SJCRH30 (cell line): ENCODE measurements around the gene SERPINA5. TPM values are rescaled to one million over a fixed set of nuclear protein-coding genes. Genes with fewer than 3 reads are reported as not detected.

ENCODE experiments used
- DNase-seq, 2 experiments: peaks; one replicate each; pipeline ENCODE4 v3.0.0-alpha.2; 2015 to 2020
- H3K27ac ChIP-seq: fragments of 250-450 bp; sonication (Bioruptor Pico); 2 replicates; pipeline ENCODE4 v1.5.1; 2020; ENCODE audit warnings: mild to moderate bottlenecking, moderate library complexity
- H3K27me3 ChIP-seq: fragments of 250-450 bp; sonication (Bioruptor Pico); 2 replicates; pipeline ENCODE4 v1.5.1; 2020; ENCODE audit warnings: mild to moderate bottlenecking, moderate library complexity
- H3K36me3 ChIP-seq: fragments of 250-450 bp; sonication (Bioruptor Pico); 2 replicates; pipeline ENCODE4 v1.5.1; 2020; ENCODE audit warnings: mild to moderate bottlenecking, moderate library complexity
- H3K4me1 ChIP-seq: fragments of 250-450 bp; sonication (Bioruptor Pico); 2 replicates; pipeline ENCODE4 v1.5.1; 2020; ENCODE audit warnings: mild to moderate bottlenecking, moderate library complexity
- H3K4me3 ChIP-seq: fragments of 250-450 bp; sonication (Bioruptor Pico); 2 replicates; pipeline ENCODE4 v1.5.1; 2020; ENCODE audit warnings: mild to moderate bottlenecking, moderate library complexity
- H3K9me3 ChIP-seq: fragments of 250-450 bp; sonication (Bioruptor Pico); replicated peaks from 2 replicates; pipeline ENCODE4 v1.5.1; 2020; ENCODE audit warnings: mild to moderate bottlenecking, moderate library complexity
- total RNA-seq: library from RNA; depleted of rRNA; stranded (reverse); fragments of >200 nt; shearing (Covaris generic); gene quantifications from 2 replicates; pipeline ENCODE4 v1.2.3, GENCODE V29; 2014

The SERPINA5 gene
- total RNA-seq, 1 experiment from 2014 or later = 0.14 TPM

GRCh38 chr14:94545131-94545841, 35.9 kb upstream of the SERPINA5 start:
- H3K27ac ChIP-seq = no peak overlapping the region
- H3K9me3 ChIP-seq = no peaks in the 10 kb centered on the region
- H3K4me3 ChIP-seq = no peak overlapping the region
- no peaks in the 10 kb centered on the region for H3K36me3 ChIP-seq
- no peak for DNase-seq
- H3K4me1 ChIP-seq = no peaks in the 10 kb centered on the region
- H3K27me3 ChIP-seq = peaks cover 3% of the 10 kb centered on the region; the same call in 1 of the 2 replicates

- H3K4me3 ChIP-seq = no peak overlapping the region
- no peaks in the 10 kb centered on the region for H3K4me1 ChIP-seq
- DNase-seq = no peak
- H3K9me3 ChIP-seq = no peaks in the 10 kb centered on the region
- peaks cover 3% of the 10 kb centered on the region; the same call in 1 of the 2 replicates for H3K27me3 ChIP-seq
- no peaks in the 10 kb centered on the region for H3K36me3 ChIP-seq
- H3K27ac ChIP-seq = no peak overlapping the region
These were observed 34.0 kb upstream of the SERPINA5 start for GRCh38 chr14:94547151-94547680.

GRCh38 chr14:94547726-94548125, 33.5 kb upstream of the SERPINA5 start:
- Histone ChIP-seq H3K4me1 (no peaks in the 10 kb centered on the region), H3K36me3 (no peaks in the 10 kb centered on the region), H3K27ac (no peak overlapping the region), H3K27me3 (peaks cover 3% of the 10 kb centered on the region; the same call in 1 of the 2 replicates), H3K4me3 (no peak overlapping the region), H3K9me3 (no peaks in the 10 kb centered on the region)
- no peak for DNase-seq

- no peak for DNase-seq
These were observed 32.9 kb upstream of the SERPINA5 start for GRCh38 chr14:94548131-94548998.

GRCh38 chr14:94548999-94549985, 31.9 kb upstream of the SERPINA5 start:
- H3K27me3 ChIP-seq = peaks cover 3% of the 10 kb centered on the region; the same call in 1 of the 2 replicates
- no peaks in the 10 kb centered on the region for H3K36me3 ChIP-seq
- no peak overlapping the region for H3K4me3 ChIP-seq
- H3K4me1 ChIP-seq = no peaks in the 10 kb centered on the region
- DNase-seq = peak; percentile 46 to 71
- H3K27ac ChIP-seq = no peak overlapping the region
- no peaks in the 10 kb centered on the region for H3K9me3 ChIP-seq

More at GRCh38 chr14:94548131-94548998, 32.9 kb upstream of the SERPINA5 start:
- H3K4me1 ChIP-seq = no peaks in the 10 kb centered on the region
- peaks cover 3% of the 10 kb centered on the region; the same call in 1 of the 2 replicates for H3K27me3 ChIP-seq
- H3K36me3 ChIP-seq = no peaks in the 10 kb centered on the region
- H3K4me3 ChIP-seq = no peak overlapping the region
- no peaks in the 10 kb centered on the region for H3K9me3 ChIP-seq
- no peak overlapping the region for H3K27ac ChIP-seq

GRCh38 chr14:94550041-94550440, 31.2 kb upstream of the SERPINA5 start:
- DNase-seq = no peak
- H3K27ac ChIP-seq = no peak overlapping the region
- no peaks in the 10 kb centered on the region for H3K9me3 ChIP-seq
- H3K36me3 ChIP-seq = no peaks in the 10 kb centered on the region
- no peaks in the 10 kb centered on the region for H3K4me1 ChIP-seq
- no peak overlapping the region for H3K4me3 ChIP-seq
- peaks cover 3% of the 10 kb centered on the region; the same call in 1 of the 2 replicates for H3K27me3 ChIP-seq

GRCh38 chr14:94555991-94556390, 25.2 kb upstream of the SERPINA5 start:
- Histone ChIP-seq H3K27ac (no peak overlapping the region), H3K4me1 (no peaks in the 10 kb centered on the region), H3K27me3 (no peaks in the 10 kb centered on the region), H3K9me3 (no peaks in the 10 kb centered on the region), H3K4me3 (no peak overlapping the region), H3K36me3 (no peaks in the 10 kb centered on the region)
- no peak for DNase-seq

- no peak overlapping the region for H3K4me3 ChIP-seq
- no peak for DNase-seq
- no peaks in the 10 kb centered on the region for H3K36me3 ChIP-seq
- no peaks in the 10 kb centered on the region for H3K9me3 ChIP-seq
- no peak overlapping the region for H3K27ac ChIP-seq
- no peaks in the 10 kb centered on the region for H3K4me1 ChIP-seq
- no peaks in the 10 kb centered on the region for H3K27me3 ChIP-seq
These were observed 23.9 kb upstream of the SERPINA5 start for GRCh38 chr14:94557327-94557726.

GRCh38 chr14:94558842-94559241, 22.4 kb upstream of the SERPINA5 start:
- DNase-seq = no peak
- Histone ChIP-seq H3K27ac (no peak overlapping the region), H3K27me3 (no peaks in the 10 kb centered on the region), H3K36me3 (no peaks in the 10 kb centered on the region), H3K4me3 (no peak overlapping the region), H3K9me3 (no peaks in the 10 kb centered on the region), H3K4me1 (no peaks in the 10 kb centered on the region)

GRCh38 chr14:94559638-94560290, 21.5 kb upstream of the SERPINA5 start:
- H3K27ac ChIP-seq = no peak overlapping the region
- H3K4me1 ChIP-seq = no peaks in the 10 kb centered on the region
- no peaks in the 10 kb centered on the region for H3K36me3 ChIP-seq
- no peak for DNase-seq
- H3K9me3 ChIP-seq = no peaks in the 10 kb centered on the region
- H3K27me3 ChIP-seq = no peaks in the 10 kb centered on the region
- no peak overlapping the region for H3K4me3 ChIP-seq

- DNase-seq = no peak
- no peaks in the 10 kb centered on the region for H3K4me1 ChIP-seq
- H3K27me3 ChIP-seq = no peaks in the 10 kb centered on the region
- no peaks in the 10 kb centered on the region for H3K9me3 ChIP-seq
- no peak overlapping the region for H3K4me3 ChIP-seq
- H3K36me3 ChIP-seq = no peaks in the 10 kb centered on the region
- no peak overlapping the region for H3K27ac ChIP-seq
These were observed 20.9 kb upstream of the SERPINA5 start for GRCh38 chr14:94560291-94560665.

GRCh38 chr14:94560751-94561655, 20.2 kb upstream of the SERPINA5 start, which contains the start of gene SERPINA4:
SERPINA4 (plus strand) TSS chr14:94561442; CDS start chr14:94563483, 2,041 bp downstream.
- DNase-seq = no peak
- Histone ChIP-seq H3K36me3 (no peaks in the 10 kb centered on the region), H3K4me1 (no peaks in the 10 kb centered on the region), H3K4me3 (no peak within 1 kb of the TSS), H3K27me3 (no peaks in the 10 kb centered on the region), H3K27ac (no peak within 1 kb of the TSS), H3K9me3 (no peaks in the 10 kb centered on the region)

- Histone ChIP-seq H3K27me3 (no peaks in the 10 kb centered on the region), H3K9me3 (no peaks in the 10 kb centered on the region), H3K4me3 (no peak overlapping the region), H3K4me1 (no peaks in the 10 kb centered on the region), H3K27ac (no peak overlapping the region), H3K36me3 (no peaks in the 10 kb centered on the region)
- DNase-seq = no peak
These were observed 19.6 kb upstream of the SERPINA5 start for GRCh38 chr14:94561656-94562010.
